A549 (cell line): Measurements from ENCODE around the gene TPBGL.

ENCODE experiments used
- CHD2 ChIP-seq: fragments of 150-350 bp; IDR thresholded peaks from 2 replicates; pipeline ENCODE4 v1.6.1; 2014; ENCODE audit warnings: low read length; ENCODE audit not compliant: partially characterized antibody
- CTCF ChIP-seq: fragments of >200 bp; sonication (Bioruptor Twin); formaldehyde crosslinking; IDR thresholded peaks from 3 replicates; pipeline ENCODE4 v1.5.1; 2016
- ELK1 ChIP-seq: fragments of 150-350 bp; IDR thresholded peaks from 2 replicates; pipeline ENCODE4 v1.6.1; 2014; ENCODE audit warnings: low read depth, mild to moderate bottlenecking, low read length
- EP300 ChIP-seq, 2 experiments: fragments of >200 bp; sonication (Bioruptor Twin); formaldehyde crosslinking; IDR thresholded peaks; 2 replicates in 1 of 2; 3 replicates in 1 of 2; pipeline ENCODE4 v1.6.1; 2016 to 2017
- HDAC2 ChIP-seq: fragments of 200-600 bp; sonication (generic); IDR thresholded peaks from 2 replicates; pipeline ENCODE4 v1.6.1; 2016
- JUNB ChIP-seq: fragments of >200 bp; sonication (Bioruptor Twin); formaldehyde crosslinking; IDR thresholded peaks from 2 replicates; pipeline ENCODE4 v1.6.1; 2016
- MAX ChIP-seq: IDR thresholded peaks from 2 replicates; pipeline ENCODE4 v1.6.1; 2012
- MAZ ChIP-seq: fragments of 150-350 bp; IDR thresholded peaks from 2 replicates; pipeline ENCODE4 v1.6.1; 2014; ENCODE audit warnings: antibody characterized with exemption, low read depth, low read length, borderline replicate concordance
- POLR2A ChIP-seq: IDR thresholded peaks from 2 replicates; pipeline ENCODE4 v1.6.1; 2012; ENCODE audit warnings: mild to moderate bottlenecking, low read length
- REST ChIP-seq: fragments of 200-600 bp; sonication (generic); IDR thresholded peaks from 2 replicates; pipeline ENCODE4 v1.6.1; 2016; ENCODE audit warnings: antibody characterized with exemption, mild to moderate bottlenecking, moderate library complexity
- RFX5 ChIP-seq: fragments of 450-650 bp; IDR thresholded peaks from 2 replicates; pipeline ENCODE4 v1.7.1; 2014; ENCODE audit warnings: antibody characterized with exemption, mild to moderate bottlenecking, moderate library complexity
- USF2 ChIP-seq: fragments of 450-650 bp; IDR thresholded peaks from 2 replicates; pipeline ENCODE4 v1.6.1; 2014; ENCODE audit warnings: antibody characterized with exemption
- ZSCAN20 ChIP-seq: fragments of 250-450 bp; sonication (Bioruptor Pico); IDR thresholded peaks from 2 replicates; pipeline ENCODE4 v1.8.0; 2022; ENCODE audit warnings: mild to moderate bottlenecking, moderate library complexity

- no peak for TF ChIP-seq REST
- no peak for TF ChIP-seq CTCF
- no peak for TF ChIP-seq MAZ
- no peak for TF ChIP-seq POLR2A
- TF ChIP-seq HDAC2 = no peak
- TF ChIP-seq ELK1 = no peak
- TF ChIP-seq JUNB = no peak
- no peak for TF ChIP-seq EP300 (IDR thresholded peaks at IDR 0.05)
- TF ChIP-seq USF2 = no peak
- no peak for TF ChIP-seq RFX5
- TF ChIP-seq MAX = no peak
- TF ChIP-seq CHD2 = no peak
- TF ChIP-seq ZSCAN20 = no peak
Measured at GRCh38 chr11:75271730-75272129, 31.2 kb downstream of the TPBGL start.
